ENCODE results near the gene CDH7. TPM values are rescaled to one million over a fixed set of nuclear protein-coding genes. Genes with fewer than 3 reads are reported as not detected.
A peak's percentile ranks its signal among the peaks of the same experiment; 100 is the strongest.

Gene CDH7
- total RNA-seq, 1 donor from 2014 or later: 2.7 TPM

DNA sequence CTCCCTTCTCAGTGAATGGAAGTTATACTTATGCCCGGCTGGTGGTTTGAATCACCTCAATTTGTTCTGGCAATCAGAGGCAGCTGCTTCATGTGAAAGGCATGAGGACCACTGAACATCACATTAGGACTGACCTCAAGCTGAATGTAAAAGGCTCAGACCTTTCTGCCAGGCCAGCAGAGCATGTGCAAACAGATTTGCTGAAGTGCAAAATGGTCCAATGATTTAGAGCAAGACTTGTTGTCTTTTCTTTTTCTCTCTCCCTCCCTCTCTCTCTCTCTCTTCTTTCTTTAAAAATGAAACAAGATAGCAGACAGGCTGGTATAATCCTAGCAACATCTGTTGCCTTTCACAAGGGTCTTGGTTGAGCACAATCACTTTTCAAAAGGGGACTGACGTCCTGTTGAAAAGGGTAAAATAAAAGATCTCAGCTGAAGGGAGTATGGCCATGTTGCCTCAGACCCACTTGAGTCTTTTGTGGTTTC is 13.3 kb upstream of the CDH7 start:
- Mint-ChIP-seq H3K27me3 (ENCODE audit: insufficient read depth, low read depth) (peaks cover 3% of the 10 kb centered on the region), H3K36me3 (no peaks in the 10 kb centered on the region), H3K27ac (peak overlapping the region; percentile 47), H3K4me1 (peaks cover 23% of the 10 kb centered on the region), H3K9me3 (peaks cover 3% of the 10 kb centered on the region), H3K4me3 (peak overlapping the region; percentile 14)
- H3K27me3 ChIP-seq: no peaks in the 10 kb centered on the region
- H4K20me1 ChIP-seq (ENCODE audit: low read depth): no peaks in the 10 kb centered on the region
- H3F3A ChIP-seq (ENCODE audit: low read depth): no peaks in the 10 kb centered on the region
- peak overlapping the region; percentile 44 for H2AFZ ChIP-seq (replicated peaks)
- no peaks in the 10 kb centered on the region for H3K79me2 ChIP-seq (ENCODE audit: low read depth)
- H3K27ac ChIP-seq: peak overlapping the region; percentile 55
- H3K36me3 ChIP-seq: no peaks in the 10 kb centered on the region
- H3K4me1 ChIP-seq: peaks cover 13% of the 10 kb centered on the region
- H3K4me3 ChIP-seq: no peak overlapping the region
- no peak overlapping the region for H3K9ac ChIP-seq
- H3K4me2 ChIP-seq: peak overlapping the region; percentile 14
- TF ChIP-seq EZH2phosphoT487 (IDR thresholded peaks at IDR 0.05) (no peak), EZH2 (IDR thresholded peaks at IDR 0.05) (no peak)
- TF ChIP-seq, protein P1, sequence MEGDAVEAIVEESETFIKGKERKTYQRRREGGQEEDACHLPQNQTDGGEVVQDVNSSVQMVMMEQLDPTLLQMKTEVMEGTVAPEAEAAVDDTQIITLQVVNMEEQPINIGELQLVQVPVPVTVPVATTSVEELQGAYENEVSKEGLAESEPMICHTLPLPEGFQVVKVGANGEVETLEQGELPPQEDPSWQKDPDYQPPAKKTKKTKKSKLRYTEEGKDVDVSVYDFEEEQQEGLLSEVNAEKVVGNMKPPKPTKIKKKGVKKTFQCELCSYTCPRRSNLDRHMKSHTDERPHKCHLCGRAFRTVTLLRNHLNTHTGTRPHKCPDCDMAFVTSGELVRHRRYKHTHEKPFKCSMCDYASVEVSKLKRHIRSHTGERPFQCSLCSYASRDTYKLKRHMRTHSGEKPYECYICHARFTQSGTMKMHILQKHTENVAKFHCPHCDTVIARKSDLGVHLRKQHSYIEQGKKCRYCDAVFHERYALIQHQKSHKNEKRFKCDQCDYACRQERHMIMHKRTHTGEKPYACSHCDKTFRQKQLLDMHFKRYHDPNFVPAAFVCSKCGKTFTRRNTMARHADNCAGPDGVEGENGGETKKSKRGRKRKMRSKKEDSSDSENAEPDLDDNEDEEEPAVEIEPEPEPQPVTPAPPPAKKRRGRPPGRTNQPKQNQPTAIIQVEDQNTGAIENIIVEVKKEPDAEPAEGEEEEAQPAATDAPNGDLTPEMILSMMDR (IDR thresholded peaks at IDR 0.05): no peak
- DNase-seq (ENCODE audit: low spot score): peak; percentile 21
- H3K9me3 ChIP-seq (ENCODE audit: low read depth): no peaks in the 10 kb centered on the region

DNA sequence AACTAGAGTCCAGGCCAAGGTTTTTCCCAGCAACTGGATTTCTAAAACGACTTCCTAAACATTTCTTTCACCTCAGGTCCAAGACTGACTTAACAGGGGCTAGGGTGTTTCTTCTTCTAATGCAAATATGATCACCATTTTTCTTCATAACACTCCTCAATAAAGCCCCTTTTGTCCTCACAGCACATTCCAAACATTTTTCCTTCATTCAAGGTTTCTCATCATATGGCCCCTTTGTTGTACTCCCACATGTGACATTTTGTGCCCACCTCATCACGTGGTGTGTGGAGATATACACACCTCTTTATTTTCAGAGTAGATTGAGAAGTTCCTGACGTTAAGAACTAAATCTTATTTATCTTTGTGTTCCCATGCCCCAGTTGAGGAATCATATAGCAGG is 3.9 kb upstream of the CDH7 start:
- Histone ChIP-seq H4K20me1 (ENCODE audit: low read depth) (peaks cover 3% of the 10 kb centered on the region), H3K4me3 (no peak overlapping the region), H3K36me3 (no peaks in the 10 kb centered on the region), H3K9ac (no peak overlapping the region), H2AFZ (replicated peaks) (no peak overlapping the region), H3K4me1 (peaks cover 7% of the 10 kb centered on the region), H3K27ac (no peak overlapping the region), H3K4me2 (no peak overlapping the region), H3F3A (ENCODE audit: low read depth) (peaks cover 9% of the 10 kb centered on the region), H3K27me3 (peaks cover 30% of the 10 kb centered on the region), H3K9me3 (ENCODE audit: low read depth) (no peaks in the 10 kb centered on the region), H3K79me2 (ENCODE audit: low read depth) (no peaks in the 10 kb centered on the region)
- Mint-ChIP-seq H3K9me3 (no peaks in the 10 kb centered on the region), H3K27ac (no peak overlapping the region), H3K36me3 (no peaks in the 10 kb centered on the region), H3K4me1 (peaks cover 13% of the 10 kb centered on the region), H3K27me3 (ENCODE audit: insufficient read depth, low read depth) (peaks cover 14% of the 10 kb centered on the region), H3K4me3 (no peak overlapping the region)
- no peak for DNase-seq (ENCODE audit: low spot score)
- TF ChIP-seq, protein P1 (IDR thresholded peaks at IDR 0.05): no peak
- TF ChIP-seq EZH2phosphoT487 (IDR thresholded peaks at IDR 0.05) (no peak), EZH2 (IDR thresholded peaks at IDR 0.05) (no peak)

DNA sequence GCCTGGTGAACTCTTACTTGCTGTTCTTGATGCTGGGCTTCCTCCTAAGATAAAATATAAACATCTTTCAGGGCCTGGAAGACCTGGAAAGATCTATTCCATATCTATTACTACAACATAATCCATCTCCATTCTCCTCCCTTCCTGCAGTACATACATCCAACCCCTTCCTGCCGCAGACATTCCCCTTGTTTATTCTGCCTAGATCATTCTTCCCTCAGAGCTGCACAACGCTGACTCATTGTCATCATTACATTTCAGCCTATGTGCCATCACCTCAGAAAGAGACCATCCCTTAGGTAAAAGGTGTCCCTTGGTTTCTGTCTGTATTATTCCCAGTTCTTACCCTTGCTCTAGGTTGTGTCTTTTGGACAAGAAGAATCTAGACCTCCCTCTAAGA is 2.5 kb upstream of the CDH7 start:
- Histone ChIP-seq H3K4me1 (peaks cover 7% of the 10 kb centered on the region), H3K36me3 (no peaks in the 10 kb centered on the region), H3K27me3 (peaks cover 44% of the 10 kb centered on the region), H3K4me2 (no peak overlapping the region), H3K79me2 (ENCODE audit: low read depth) (no peaks in the 10 kb centered on the region), H4K20me1 (ENCODE audit: low read depth) (peaks cover 3% of the 10 kb centered on the region), H3K27ac (no peak overlapping the region), H3K9ac (no peak overlapping the region), H3K4me3 (no peak overlapping the region), H2AFZ (replicated peaks) (no peak overlapping the region), H3F3A (ENCODE audit: low read depth) (peaks cover 9% of the 10 kb centered on the region), H3K9me3 (ENCODE audit: low read depth) (no peaks in the 10 kb centered on the region)
- Mint-ChIP-seq H3K27ac (no peak overlapping the region), H3K9me3 (no peaks in the 10 kb centered on the region), H3K27me3 (ENCODE audit: insufficient read depth, low read depth) (peaks cover 21% of the 10 kb centered on the region), H3K36me3 (no peaks in the 10 kb centered on the region), H3K4me3 (no peak overlapping the region), H3K4me1 (peaks cover 15% of the 10 kb centered on the region)
- TF ChIP-seq EZH2phosphoT487 (IDR thresholded peaks at IDR 0.05) (no peak), EZH2 (IDR thresholded peaks at IDR 0.05) (no peak)
- TF ChIP-seq, protein P1 (IDR thresholded peaks at IDR 0.05): no peak
- no peak for DNase-seq (ENCODE audit: low spot score)
